GM12878 (cell line): ENCODE data around the gene FOSB. TPM values are rescaled to one million over a fixed set of nuclear protein-coding genes. Genes with fewer than 3 reads are reported as not detected.

Experiments used
- CREM ChIP-seq: IDR thresholded peaks from 2 replicates; pipeline ENCODE4 v1.6.1; 2014; ENCODE audit warnings: antibody characterized with exemption, low read depth
- E4F1 ChIP-seq: fragments of 450-650 bp; IDR thresholded peaks from 2 replicates; pipeline ENCODE4 v1.6.1; 2018; ENCODE audit warnings: borderline replicate concordance, mild to moderate bottlenecking; ENCODE audit not compliant: partially characterized antibody
- FOXM1 ChIP-seq: IDR thresholded peaks from 2 replicates; pipeline ENCODE4 v1.6.1; 2012; ENCODE audit warnings: low read depth, mild to moderate bottlenecking, inconsistent platforms, low read length, moderate library complexity
- NKRF ChIP-seq: fragments of 450-650 bp; conservative IDR thresholded peaks from 2 replicates; pipeline ENCODE4 v1.6.1; 2017; ENCODE audit warnings: mild to moderate bottlenecking, moderate library complexity
- PAX8 ChIP-seq: fragments of 450-650 bp; IDR thresholded peaks from 2 replicates; pipeline ENCODE4 v1.6.1; 2017; ENCODE audit warnings: mild to moderate bottlenecking, moderate library complexity
- PBX3 ChIP-seq: IDR thresholded peaks from 2 replicates; pipeline ENCODE4 v1.6.1; 2011; ENCODE audit warnings: mild to moderate bottlenecking, low read depth, low read length, moderate library complexity; ENCODE audit not compliant: insufficient replicate concordance
- PRDM15 ChIP-seq: fragments of 450-650 bp; formaldehyde crosslinking; IDR thresholded peaks from 2 replicates; pipeline ENCODE4 v1.4.0; 2020; ENCODE audit warnings: mild to moderate bottlenecking, moderate library complexity
- RAD21 ChIP-seq: IDR thresholded peaks from 2 replicates; pipeline ENCODE4 v1.6.1; 2011; ENCODE audit warnings: mild to moderate bottlenecking, low read depth, low read length, moderate library complexity; ENCODE audit not compliant: insufficient read depth
- RUNX3 ChIP-seq: IDR thresholded peaks from 2 replicates; pipeline ENCODE4 v1.6.1; 2012; ENCODE audit warnings: low read length, inconsistent platforms
- STAT3 ChIP-seq: IDR thresholded peaks from 2 replicates; pipeline ENCODE4 v1.6.1; 2011; ENCODE audit warnings: low read depth, low read length, improper control_type of control experiment
- USF1 ChIP-seq: IDR thresholded peaks from 2 replicates; pipeline ENCODE4 v1.6.1; 2011; ENCODE audit warnings: borderline replicate concordance, low read depth, mild to moderate bottlenecking, moderate library complexity, mixed read lengths, low read length; ENCODE audit not compliant: insufficient read depth; ENCODE audit errors: extremely low read length
- ZBTB11 ChIP-seq: fragments of 450-650 bp; formaldehyde crosslinking; IDR thresholded peaks from 2 replicates; pipeline ENCODE4 v1.5.0; 2022; ENCODE audit warnings: mild to moderate bottlenecking, missing genetic modification characterization
- polyA plus RNA-seq, 11 experiments: library from polyadenylated mRNA; depleted of rRNA in 4 of 11; unstranded in 6 of 11; stranded (reverse) in 5 of 11; fragments of >200 nt; fragmentation: Nextera tagmentation in 4 of 11; fragmentation: Illumina TruSeq in 1 of 11; extraction: Ambion mirVana in 4 of 11; extraction: Trizol in 1 of 11; gene quantifications; 1 replicate in 1 of 11; 2 replicates in 10 of 11; pipeline versions ENCODE4 v1.2.1 to v1.2.3, GENCODE V29; 2011 to 2016; ENCODE audit warnings: inconsistent platforms in 2 of 11, missing spikeins in 2 of 11, low read depth in 1 of 11
- total RNA-seq, 4 experiments: library from RNA; depleted of rRNA in 3 of 4; stranded (reverse); fragments of >200 nt in 3 of 4; fragmentation: Illumina TruSeq in 1 of 4; extraction: Trizol in 1 of 4; gene quantifications; 2 replicates each; pipeline versions ENCODE4 v1.2.1 to v1.2.3, GENCODE V29; 2013 to 2021

FOSB gene
- total and polyA plus RNA-seq, 10 of the 15 experiments (the other 5 are each of a cell fraction or from before 2014, with no cell fraction given) = 0.06 to 0.56 (median 0.26) TPM

GRCh38 chr19:45508861-45509691 is 41.3 kb downstream of the FOSB start (continued):
- no peak for TF ChIP-seq PRDM15 (CRISPR knock-in tag)
- peak; percentile 55; the same call in 1 of the 2 replicates for TF ChIP-seq CREM
- no peak for TF ChIP-seq USF1
- TF ChIP-seq STAT3 = no peak
- TF ChIP-seq PBX3 = no peak
- TF ChIP-seq FOXM1 = peak; percentile 22; the same call in 1 of the 2 replicates
- no peak for TF ChIP-seq ZBTB11 (CRISPR knock-in tag)
- peak; percentile 46 for TF ChIP-seq NKRF
- no peak for TF ChIP-seq PAX8
- peak; percentile 79 for TF ChIP-seq RUNX3
- no peak for TF ChIP-seq RAD21
- peak; percentile 9 for TF ChIP-seq E4F1
